K562 (cell line): Measurements from ENCODE around the gene FAM149B1. TPM values are rescaled to one million over a fixed set of nuclear protein-coding genes. Genes with fewer than 3 reads are reported as not detected.

Source experiments
- ARNT ChIP-seq, 2 experiments: fragments of 450-650 bp; IDR thresholded peaks; 2 replicates each; pipeline ENCODE4 v1.6.1; 2016; ENCODE audit warnings: mild to moderate bottlenecking in 1 of 2
- CCAR2 ChIP-seq: fragments of 200-400 bp; formaldehyde crosslinking; IDR thresholded peaks from 2 replicates; pipeline ENCODE4 v1.6.1; 2017; ENCODE audit warnings: mild to moderate bottlenecking, low read depth, low read length
- CTCFL ChIP-seq: IDR thresholded peaks from 2 replicates; pipeline ENCODE4 v1.6.1; 2011; ENCODE audit warnings: borderline replicate concordance, low read depth, mild to moderate bottlenecking, moderate library complexity, low read length; ENCODE audit not compliant: insufficient read depth, poor library complexity, severe bottlenecking
- GABPB1 ChIP-seq: sonication (generic); formaldehyde crosslinking; IDR thresholded peaks from 2 replicates; pipeline ENCODE4 v1.8.0; 2022; ENCODE audit warnings: mild to moderate bottlenecking, missing genetic modification reagents
- HDAC8 ChIP-seq: fragments of 450-650 bp; IDR thresholded peaks from 2 replicates; pipeline ENCODE4 v1.6.1; 2016; ENCODE audit warnings: mild to moderate bottlenecking, missing genetic modification characterization, moderate library complexity, missing compliant biosample characterization
- HIVEP1 ChIP-seq: fragments of 250-450 bp; sonication (Bioruptor Pico); IDR thresholded peaks from 2 replicates; pipeline ENCODE4 v1.4.0; 2020; ENCODE audit warnings: mild to moderate bottlenecking
- HMBOX1 ChIP-seq: sonication (generic); IDR thresholded peaks from 2 replicates; pipeline ENCODE4 v1.6.1; 2016
- JUN ChIP-seq, 2 experiments: sonication (generic) in 1 of 2; formaldehyde crosslinking in 1 of 2; IDR thresholded peaks; 2 replicates each; pipeline versions ENCODE4 v1.6.1 to v1.8.0; 2012 to 2022; ENCODE audit warnings: borderline replicate concordance in 2 of 2, mild to moderate bottlenecking in 2 of 2, improper control_type of control experiment in 1 of 2, low read depth in 1 of 2, low read length in 1 of 2, missing genetic modification reagents in 1 of 2
- KAT2B ChIP-seq: IDR thresholded peaks from one replicate; pipeline ENCODE4 v1.6.1; 2012; ENCODE audit warnings: low read depth, mild to moderate bottlenecking, control low read depth, inconsistent platforms, low read length, moderate library complexity
- MAFK ChIP-seq: IDR thresholded peaks from 2 replicates; pipeline ENCODE4 v1.6.1; 2011; ENCODE audit warnings: low read length, improper control_type of control experiment
- NBN ChIP-seq: fragments of 450-650 bp; IDR thresholded peaks from 2 replicates; pipeline ENCODE4 v1.6.1; 2016; ENCODE audit warnings: low read depth, mild to moderate bottlenecking
- NONO ChIP-seq, 2 experiments: fragments of 200-400 bp in 1 of 2; fragments of 450-650 bp in 1 of 2; formaldehyde crosslinking in 1 of 2; IDR thresholded peaks; 2 replicates each; pipeline ENCODE4 v1.6.1; 2017; ENCODE audit warnings: low read depth in 2 of 2, mild to moderate bottlenecking in 2 of 2, moderate library complexity in 2 of 2, low read length in 1 of 2
- OTX1 ChIP-seq: fragments of 450-650 bp; formaldehyde crosslinking; IDR thresholded peaks from 2 replicates; pipeline ENCODE4 v1.4.0; 2022; ENCODE audit warnings: mild to moderate bottlenecking
- POLR2AphosphoS5 ChIP-seq: IDR thresholded peaks from 2 replicates; pipeline ENCODE4 v1.6.1; 2011; ENCODE audit warnings: mild to moderate bottlenecking, low read depth, low read length, moderate library complexity; ENCODE audit not compliant: control insufficient read depth, insufficient read depth
- POU5F1 ChIP-seq: fragments of 150-350 bp; IDR thresholded peaks from 2 replicates; pipeline ENCODE4 v1.6.1; 2014; ENCODE audit warnings: borderline replicate concordance, low read length, low read depth, mild to moderate bottlenecking; ENCODE audit not compliant: partially characterized antibody
- RCOR1 ChIP-seq, 2 experiments: IDR thresholded peaks; 2 replicates each; pipeline ENCODE4 v1.6.1; 2012; ENCODE audit warnings: low read depth in 2 of 2, low read length in 2 of 2, borderline replicate concordance in 1 of 2, improper control_type of control experiment in 1 of 2
- SIN3A ChIP-seq, 2 experiments: fragments of 150-350 bp in 1 of 2; IDR thresholded peaks; 2 replicates each; pipeline ENCODE4 v1.6.1; 2011 to 2016; ENCODE audit warnings: borderline replicate concordance in 2 of 2, low read depth in 2 of 2, low read length in 2 of 2, mild to moderate bottlenecking in 2 of 2, moderate library complexity in 2 of 2; ENCODE audit not compliant: control insufficient read depth in 1 of 2
- SMARCA4 ChIP-seq: fragments of 450-650 bp; IDR thresholded peaks from 2 replicates; pipeline ENCODE4 v1.6.1; 2016
- SRSF1 ChIP-seq: fragments of 200-400 bp; formaldehyde crosslinking; IDR thresholded peaks from 2 replicates; pipeline ENCODE4 v1.6.1; 2017; ENCODE audit warnings: mild to moderate bottlenecking, low read depth, low read length, moderate library complexity
- TFAP4 ChIP-seq: sonication (generic); formaldehyde crosslinking; IDR thresholded peaks from 2 replicates; pipeline ENCODE4 v1.8.0; 2022; ENCODE audit warnings: missing genetic modification reagents, mild to moderate bottlenecking, moderate library complexity, borderline replicate concordance
- THRAP3 ChIP-seq: fragments of 450-650 bp; IDR thresholded peaks from 2 replicates; pipeline ENCODE4 v1.6.1; 2016; ENCODE audit warnings: mild to moderate bottlenecking, inconsistent platforms, borderline replicate concordance
- ZC3H8 ChIP-seq: fragments of 450-650 bp; IDR thresholded peaks from 2 replicates; pipeline ENCODE4 v1.6.1; 2017
- ZNF408 ChIP-seq: fragments of 250-450 bp; sonication (Bioruptor Pico); IDR thresholded peaks from 2 replicates; pipeline ENCODE4 v1.4.0; 2020; ENCODE audit warnings: low read depth, mild to moderate bottlenecking, moderate library complexity
- ZNF444 ChIP-seq: fragments of 250-450 bp; sonication (Bioruptor Pico); IDR thresholded peaks from 2 replicates; pipeline ENCODE4 v1.4.0; 2020; ENCODE audit warnings: mild to moderate bottlenecking, moderate library complexity
- ZNF445 ChIP-seq: fragments of 250-450 bp; sonication (Bioruptor Pico); IDR thresholded peaks from 2 replicates; pipeline ENCODE4 v1.4.0; 2020; ENCODE audit warnings: low read depth, mild to moderate bottlenecking, moderate library complexity
- ZNF785 ChIP-seq: fragments of 250-450 bp; sonication (Bioruptor Pico); IDR thresholded peaks from 2 replicates; pipeline ENCODE4 v1.4.0; 2020; ENCODE audit warnings: mild to moderate bottlenecking
- polyA plus RNA-seq, 8 experiments: library from polyadenylated mRNA; depleted of rRNA in 4 of 8; stranded (reverse) in 5 of 8; unstranded in 3 of 8; fragments of >200 nt; fragmentation: Nextera tagmentation in 2 of 8; fragmentation: Illumina TruSeq in 1 of 8; extraction: Ambion mirVana in 2 of 8; extraction: Trizol in 1 of 8; gene quantifications; 2 replicates each; pipeline versions ENCODE4 v1.2.1 to v1.2.3, GENCODE V29; 2011 to 2014; ENCODE audit warnings: inconsistent platforms in 1 of 8, missing spikeins in 1 of 8
- total RNA-seq, 7 experiments: library from RNA; depleted of rRNA in 6 of 7; stranded (reverse); fragments of >200 nt in 6 of 7; fragmentation: Illumina TruSeq in 2 of 7; extraction: Trizol in 2 of 7; gene quantifications; 2 replicates each; pipeline versions ENCODE4 v1.2.1 to v1.2.3, GENCODE V29; 2011 to 2021; ENCODE audit warnings: low replicate concordance in 1 of 7

The FAM149B1 gene
- total and polyA plus RNA-seq, 9 of the 15 experiments (the other 6 are each of a cell fraction or from before 2014, with no cell fraction given): 4.2 to 18.5 (median 9.3) TPM

- TF ChIP-seq CTCFL (peak; percentile 31), NONO (IDR thresholded peaks at IDR 0.05; ENCODE audit: low read depth in 2 of 2, low read length in 1 of 2) (no peak), ZNF445 (no peak), ZNF408 (CRISPR knock-in tag) (no peak), ARNT (IDR thresholded peaks at IDR 0.05) (no peak), THRAP3 (no peak), NBN (peak; percentile 54; the same call in 1 of the 2 replicates), TFAP4 (no peak), HIVEP1 (CRISPR knock-in tag) (no peak), POLR2AphosphoS5 (no peak), MAFK (no peak), POU5F1 (no peak), KAT2B (no peak), JUN (IDR thresholded peaks at IDR 0.05; ENCODE audit: borderline replicate concordance, low read depth, low read length) (peak; percentile 31; the same call in 1 of the 2 replicates), JUN (CRISPR knock-in tag; IDR thresholded peaks at IDR 0.05; ENCODE audit: borderline replicate concordance) (no peak), OTX1 (no peak), GABPB1 (CRISPR knock-in tag) (no peak), CCAR2 (no peak), RCOR1 (IDR thresholded peaks at IDR 0.05; ENCODE audit: borderline replicate concordance in 1 of 2, low read depth in 2 of 2, low read length in 2 of 2) (peak in 1 of 2 experiments; percentile 54; a peak in 2 of 4 replicates), SMARCA4 (0 out of 2 replicates have a peak, but pooled peaks have one; percentile 26), ZC3H8 (no peak), ZNF444 (CRISPR knock-in tag) (no peak), SIN3A (IDR thresholded peaks at IDR 0.05; ENCODE audit: borderline replicate concordance in 2 of 2, control insufficient read depth in 1 of 2, low read depth in 2 of 2, low read length in 2 of 2) (no peak), HMBOX1 (no peak), ZNF785 (CRISPR knock-in tag) (no peak), SRSF1 (no peak), HDAC8 (tag) (no peak)
Observed at GRCh38 chr10:73253225-73253555, 85.3 kb downstream of the FAM149B1 start (continued).
